GM21529 (cell line): Measurements from ENCODE around the gene ARIH2.

Experiments
- ATAC-seq: cut with Tn5 transposase; IDR thresholded peaks from one replicate; pipeline ENCODE4 v1.9.1; 2021; ENCODE audit not compliant: unreplicated experiment

The ARIH2 gene

GRCh38 chr3:49017971-49018706 is 99.5 kb downstream of the ARIH2 start, which contains the start of gene DALRD3:
Gene DALRD3, minus strand, starts transcription at chr3:49018580. Its CDS starts 16 bp downstream, at chr3:49018564.
- no peak for ATAC-seq

GRCh38 chr3:49018707-49019006 is 100.0 kb downstream of the ARIH2 start:
- no peak for ATAC-seq

DNA sequence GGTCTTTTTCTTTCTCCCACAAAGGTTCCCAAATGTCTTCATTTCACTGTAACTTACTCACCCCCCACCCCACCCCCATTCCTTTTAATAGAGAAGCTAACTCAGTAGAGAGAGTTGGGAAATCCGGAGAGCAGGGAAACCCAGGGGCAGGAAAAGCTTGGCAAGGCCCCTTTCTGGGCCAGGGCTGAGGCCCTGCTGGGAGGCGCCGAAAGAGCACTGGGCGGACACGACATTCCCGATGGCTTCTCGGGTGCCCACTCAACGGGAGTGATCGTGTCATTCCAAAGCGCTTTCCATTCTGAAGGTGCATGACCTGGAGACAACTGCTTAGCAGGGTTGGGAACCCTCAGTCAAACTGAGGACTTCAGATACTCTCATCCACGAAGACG is 101.3 kb downstream of the ARIH2 start:
- no peak for ATAC-seq

GRCh38 chr3:49020330-49021212 is 101.9 kb downstream of the ARIH2 start:
- no peak for ATAC-seq

GRCh38 chr3:49021213-49021812 is 102.7 kb downstream of the ARIH2 start:
- ATAC-seq, result peak; percentile 52

- peak; percentile 61 for ATAC-seq
Observed at GRCh38 chr3:49021813-49022687, 103.4 kb downstream of the ARIH2 start, which contains the start of gene NDUFAF3. Gene NDUFAF3, plus strand, starts transcription at chr3:49022121. Its CDS starts 24 bp downstream, at chr3:49022145.

GRCh38 chr3:49022688-49023171 is 104.1 kb downstream of the ARIH2 start:
- ATAC-seq, result no peak

- ATAC-seq, result no peak
Observed at GRCh38 chr3:49023775-49024174, 105.1 kb downstream of the ARIH2 start.

GRCh38 chr3:49024449-49024848 is 105.8 kb downstream of the ARIH2 start:
- ATAC-seq, result no peak

DNA sequence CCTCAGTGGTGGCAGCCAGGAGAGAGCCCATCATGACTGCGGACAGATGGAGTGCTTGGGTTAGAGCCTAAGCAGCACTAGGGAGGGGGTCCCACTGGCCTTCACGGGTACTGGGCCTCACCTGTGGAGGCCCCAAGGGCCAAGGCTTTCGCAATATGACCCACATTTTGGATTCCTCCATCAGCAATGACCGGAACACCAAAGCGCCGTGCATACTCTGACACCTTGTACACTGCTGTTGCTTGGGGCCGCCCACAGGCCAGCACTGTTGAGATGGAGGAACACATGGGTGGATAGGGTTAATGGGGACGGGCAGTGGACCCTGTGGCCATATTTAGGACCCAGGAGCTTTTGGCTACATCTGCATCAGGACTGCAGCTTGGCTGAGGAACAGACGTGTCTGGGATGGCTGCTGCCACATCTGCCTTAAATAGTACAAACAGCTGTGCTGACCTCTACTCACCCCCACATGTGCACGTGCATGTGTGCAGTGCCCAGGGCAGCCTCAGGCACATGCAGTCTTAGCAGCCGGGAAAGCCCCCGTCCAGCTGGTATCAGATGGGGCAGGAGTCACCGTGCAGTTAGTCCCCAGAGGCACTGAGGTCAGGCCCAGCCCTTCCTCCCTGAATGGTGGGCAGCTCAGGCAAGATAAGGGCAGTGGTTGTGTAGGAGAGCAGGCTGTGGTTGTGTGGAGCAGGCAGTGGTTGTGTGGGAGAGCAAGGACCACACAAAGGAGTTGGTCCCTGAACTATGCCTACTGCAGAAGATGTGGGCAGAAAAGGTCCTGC is 106.6 kb downstream of the ARIH2 start:
- no peak for ATAC-seq

DNA sequence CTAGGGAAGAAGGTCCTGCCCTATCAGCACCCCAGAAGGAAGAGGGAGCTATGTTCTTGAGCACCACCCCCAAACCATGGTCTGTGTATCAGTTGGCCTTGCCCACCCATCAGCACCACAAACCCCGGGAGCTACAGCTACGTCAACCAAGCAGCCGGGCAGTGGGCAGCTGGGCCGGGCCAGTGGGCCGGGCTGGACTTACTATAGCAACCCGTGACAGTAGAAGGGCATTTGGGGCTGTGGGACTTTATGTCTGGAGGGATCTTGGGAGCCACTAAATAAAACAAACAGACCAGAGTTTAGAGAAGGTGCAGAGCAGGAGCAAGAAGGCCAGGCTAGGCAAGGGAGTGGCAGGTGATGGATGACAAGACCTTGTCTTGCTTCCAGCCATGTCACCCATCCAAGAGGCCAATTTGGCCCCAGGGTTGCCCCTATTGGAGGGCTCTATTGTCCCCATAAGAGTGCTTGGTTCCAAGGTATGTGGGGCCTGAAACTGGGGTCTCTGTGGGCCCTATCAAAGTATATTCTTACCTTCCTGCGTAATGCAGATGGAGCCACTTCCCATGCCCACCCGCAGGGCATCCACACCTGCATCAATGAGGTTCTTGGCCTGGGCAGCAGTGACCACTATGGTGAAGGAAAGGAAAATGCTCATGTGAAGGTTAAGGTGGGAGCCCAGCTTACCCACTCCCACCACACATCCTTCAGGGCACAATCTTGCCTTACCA is 107.3 kb downstream of the ARIH2 start:
- no peak for ATAC-seq

GRCh38 chr3:49026536-49026935 is 107.9 kb downstream of the ARIH2 start:
- no peak for ATAC-seq

GRCh38 chr3:49027634-49028033 is 109.0 kb downstream of the ARIH2 start:
- ATAC-seq, result no peak

GRCh38 chr3:49028298-49028672 is 109.6 kb downstream of the ARIH2 start:
- ATAC-seq, result no peak

GRCh38 chr3:49028673-49029562 is 110.3 kb downstream of the ARIH2 start, which contains the start of gene IMPDH2:
Gene IMPDH2, minus strand, starts transcription at chr3:49029398. Its CDS starts 48 bp downstream, at chr3:49029350.
- ATAC-seq, result peak; percentile 80

- ATAC-seq, result no peak
Observed at GRCh38 chr3:49029563-49029884, 110.9 kb downstream of the ARIH2 start.

DNA sequence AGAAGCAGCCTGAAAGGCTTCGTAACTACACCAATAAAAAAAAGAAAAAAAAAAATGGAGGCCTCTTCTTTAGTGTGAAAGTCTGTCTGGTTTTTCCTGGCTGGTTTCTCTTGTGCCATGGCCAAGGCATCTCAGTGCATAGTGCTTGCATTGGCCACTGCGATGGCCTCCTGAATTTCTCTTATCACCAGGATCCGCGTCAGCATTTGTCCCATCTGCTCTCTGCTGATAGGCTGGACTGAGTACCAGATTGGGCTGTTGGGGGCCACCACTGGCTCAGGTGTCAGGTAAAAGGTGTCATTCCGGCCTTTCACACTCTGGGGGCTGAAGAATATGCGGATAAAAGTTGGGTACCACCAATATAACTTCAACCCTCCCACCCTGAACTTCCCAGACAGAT is 111.7 kb downstream of the ARIH2 start:
- no peak for ATAC-seq

- no peak for ATAC-seq
Observed at GRCh38 chr3:49032646-49033304, 114.1 kb downstream of the ARIH2 start.
